NB4 (cell line): ENCODE results near the gene TRDN.
"Not testable (repeated sequence)": the region's sequence is repeated elsewhere in the genome, so short reads cannot be mapped to it uniquely, and the experiment has no call there.

Experiments
- DNase-seq: peaks from one replicate; pipeline ENCODE4 v3.0.0; 2010; ENCODE audit warnings: low read depth
- H3K4me3 ChIP-seq: one replicate; pipeline ENCODE4 v1.5.1; 2011; ENCODE audit warnings: mild to moderate bottlenecking, low read depth, low read length, moderate library complexity
- MYC ChIP-seq: IDR thresholded peaks from 2 replicates; pipeline ENCODE4 v1.6.1; 2011; ENCODE audit warnings: low read depth, low read length
- POLR2A ChIP-seq: IDR thresholded peaks from 2 replicates; pipeline ENCODE4 v1.6.1; 2011; ENCODE audit warnings: mild to moderate bottlenecking; ENCODE audit not compliant: insufficient read length; ENCODE audit errors: extremely low read depth
- TF ChIP-seq, protein P1 (sequence below): IDR thresholded peaks from 2 replicates; pipeline ENCODE4 v1.6.1; 2011; ENCODE audit warnings: low read depth, low read length
- TF ChIP-seq, protein P2 (sequence below): IDR thresholded peaks from one replicate; pipeline ENCODE4 v1.5.1; 2012; ENCODE audit warnings: low read depth, low read length

TRDN gene

DNA sequence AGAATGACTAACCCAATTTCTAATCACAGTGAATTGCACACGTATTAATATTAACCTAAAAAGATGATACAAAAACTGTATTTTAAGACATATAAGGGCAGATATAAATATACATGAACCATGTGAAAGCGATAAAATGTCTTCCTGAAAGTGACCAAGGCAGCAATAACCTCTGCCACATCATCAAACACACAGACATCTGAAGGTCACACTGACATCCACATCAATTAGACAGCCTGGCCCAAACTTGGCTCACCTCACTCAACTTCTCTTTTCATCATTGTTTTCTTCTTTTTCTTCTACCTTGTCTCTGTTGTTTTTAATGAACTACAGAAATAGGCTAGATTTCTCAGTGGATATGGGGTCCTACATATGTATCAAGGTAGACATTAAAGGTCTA is 128.5 kb downstream of the TRDN start:
- no peak for DNase-seq
- TF ChIP-seq, protein P1, sequence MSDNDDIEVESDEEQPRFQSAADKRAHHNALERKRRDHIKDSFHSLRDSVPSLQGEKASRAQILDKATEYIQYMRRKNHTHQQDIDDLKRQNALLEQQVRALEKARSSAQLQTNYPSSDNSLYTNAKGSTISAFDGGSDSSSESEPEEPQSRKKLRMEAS: no peak
- no peak for TF ChIP-seq POLR2A
- TF ChIP-seq, protein P2, sequence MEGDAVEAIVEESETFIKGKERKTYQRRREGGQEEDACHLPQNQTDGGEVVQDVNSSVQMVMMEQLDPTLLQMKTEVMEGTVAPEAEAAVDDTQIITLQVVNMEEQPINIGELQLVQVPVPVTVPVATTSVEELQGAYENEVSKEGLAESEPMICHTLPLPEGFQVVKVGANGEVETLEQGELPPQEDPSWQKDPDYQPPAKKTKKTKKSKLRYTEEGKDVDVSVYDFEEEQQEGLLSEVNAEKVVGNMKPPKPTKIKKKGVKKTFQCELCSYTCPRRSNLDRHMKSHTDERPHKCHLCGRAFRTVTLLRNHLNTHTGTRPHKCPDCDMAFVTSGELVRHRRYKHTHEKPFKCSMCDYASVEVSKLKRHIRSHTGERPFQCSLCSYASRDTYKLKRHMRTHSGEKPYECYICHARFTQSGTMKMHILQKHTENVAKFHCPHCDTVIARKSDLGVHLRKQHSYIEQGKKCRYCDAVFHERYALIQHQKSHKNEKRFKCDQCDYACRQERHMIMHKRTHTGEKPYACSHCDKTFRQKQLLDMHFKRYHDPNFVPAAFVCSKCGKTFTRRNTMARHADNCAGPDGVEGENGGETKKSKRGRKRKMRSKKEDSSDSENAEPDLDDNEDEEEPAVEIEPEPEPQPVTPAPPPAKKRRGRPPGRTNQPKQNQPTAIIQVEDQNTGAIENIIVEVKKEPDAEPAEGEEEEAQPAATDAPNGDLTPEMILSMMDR: no peak
- TF ChIP-seq MYC: no peak
- no peak overlapping the region for H3K4me3 ChIP-seq

DNA sequence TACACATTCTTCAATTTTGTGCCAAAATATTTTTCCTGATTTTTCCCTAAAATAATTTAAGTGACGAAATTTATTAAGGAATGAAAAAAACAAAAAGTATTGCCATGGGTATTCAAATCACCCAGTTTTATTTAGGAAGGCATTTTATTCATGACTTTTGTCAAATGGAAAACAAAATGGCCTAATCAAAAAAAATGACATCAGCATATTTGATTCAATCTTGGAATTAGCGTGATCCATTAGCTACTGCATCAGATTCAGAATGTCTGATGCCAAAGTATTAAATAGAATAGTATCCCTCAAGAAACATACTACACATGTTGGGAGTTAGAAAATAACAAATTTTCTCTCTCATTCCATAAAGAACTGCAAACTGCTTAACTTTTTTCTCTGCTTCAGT is 129.2 kb downstream of the TRDN start:
- TF ChIP-seq POLR2A: no peak
- TF ChIP-seq, protein P1: no peak
- TF ChIP-seq, protein P2: no peak
- TF ChIP-seq MYC: no peak
- no peak overlapping the region for H3K4me3 ChIP-seq
- DNase-seq: no peak

DNA sequence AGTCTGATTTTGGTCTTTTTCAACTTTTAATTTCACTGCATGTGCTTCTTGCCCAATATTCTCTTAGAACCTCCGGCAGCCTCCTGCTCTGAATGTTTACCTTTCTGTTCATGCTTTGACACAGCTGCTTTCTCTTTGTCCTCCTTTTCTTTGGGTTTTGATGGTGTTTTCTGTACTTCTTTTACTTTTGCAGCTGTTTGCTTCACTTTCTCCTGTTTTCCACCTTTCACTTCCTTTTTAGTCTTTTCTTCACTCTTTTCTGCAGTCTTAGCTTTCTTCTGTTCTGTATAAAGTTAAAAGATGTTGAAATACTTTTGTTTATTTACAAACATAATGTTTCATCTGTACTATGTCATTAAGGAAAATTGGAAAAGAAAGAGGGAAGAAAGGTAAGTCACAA is 133.1 kb downstream of the TRDN start:
- DNase-seq: no peak
- no peak overlapping the region for H3K4me3 ChIP-seq
- TF ChIP-seq POLR2A (no peak), MYC (no peak)
- TF ChIP-seq, protein P2: no peak
- TF ChIP-seq, protein P1: no peak

DNA sequence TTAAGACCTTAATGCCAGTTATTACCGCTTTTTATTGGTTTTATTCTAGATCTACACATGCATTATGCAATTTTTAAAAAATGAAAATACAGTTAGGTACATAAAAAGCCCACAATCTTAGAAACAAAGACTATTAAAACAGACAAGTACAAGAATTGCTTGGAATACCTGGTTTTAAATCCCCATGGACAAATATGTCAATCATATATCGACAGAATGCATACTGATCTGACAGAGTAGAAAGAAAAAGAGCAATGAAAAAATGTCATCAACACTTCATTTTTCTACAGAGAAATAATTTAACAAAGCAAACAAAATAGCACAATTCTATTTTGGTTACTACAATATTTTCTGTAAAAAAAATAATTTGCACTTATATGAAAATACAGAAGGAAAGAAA is 139.7 kb downstream of the TRDN start:
- H3K4me3 ChIP-seq: no peak overlapping the region
- TF ChIP-seq POLR2A (no peak), MYC (no peak)
- TF ChIP-seq, protein P2: no peak
- TF ChIP-seq, protein P1: no peak
- DNase-seq: no peak

DNA sequence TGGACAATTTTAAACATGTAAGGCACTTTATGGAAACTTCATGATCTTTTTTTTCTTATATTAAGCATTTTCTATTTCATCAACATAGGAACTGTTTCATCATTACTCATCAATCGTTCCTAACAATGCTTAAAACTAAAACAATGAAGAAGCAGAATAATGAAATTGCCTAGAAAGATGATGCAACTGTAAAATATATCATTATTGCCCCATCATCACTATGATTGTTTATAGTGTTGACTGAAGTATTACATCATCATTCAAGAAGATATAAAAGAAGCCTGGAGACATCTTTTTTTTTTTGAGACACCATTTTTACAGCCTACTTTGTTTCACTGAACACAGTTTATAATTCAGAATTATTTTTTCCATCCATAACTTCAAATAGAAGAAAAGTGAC is 147.2 kb downstream of the TRDN start:
- TF ChIP-seq, protein P1: no peak
- TF ChIP-seq POLR2A (no peak), MYC (no peak)
- TF ChIP-seq, protein P2: no peak
- no peak overlapping the region for H3K4me3 ChIP-seq
- DNase-seq: no peak

DNA sequence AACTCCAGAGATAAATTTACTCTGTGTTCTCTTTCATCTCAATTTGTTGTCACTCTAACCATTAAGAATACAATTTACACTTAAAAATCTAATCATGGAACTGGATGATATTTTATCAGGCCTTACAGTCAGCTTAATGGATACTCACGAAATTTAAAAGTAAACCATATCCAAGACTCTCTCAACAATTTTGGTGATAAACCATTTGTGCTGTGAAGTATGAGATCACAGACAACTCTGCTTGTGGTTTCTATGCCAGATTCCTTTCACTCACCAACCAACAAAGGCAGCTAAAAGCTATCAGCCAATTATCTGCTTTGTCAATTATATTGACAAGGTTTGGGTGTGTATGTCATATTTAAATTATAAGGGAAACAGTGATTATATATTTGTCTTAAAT is 155.8 kb downstream of the TRDN start:
- DNase-seq: no peak
- TF ChIP-seq, protein P2: no peak
- TF ChIP-seq POLR2A: no peak
- TF ChIP-seq, protein P1: no peak
- TF ChIP-seq MYC: no peak

DNA sequence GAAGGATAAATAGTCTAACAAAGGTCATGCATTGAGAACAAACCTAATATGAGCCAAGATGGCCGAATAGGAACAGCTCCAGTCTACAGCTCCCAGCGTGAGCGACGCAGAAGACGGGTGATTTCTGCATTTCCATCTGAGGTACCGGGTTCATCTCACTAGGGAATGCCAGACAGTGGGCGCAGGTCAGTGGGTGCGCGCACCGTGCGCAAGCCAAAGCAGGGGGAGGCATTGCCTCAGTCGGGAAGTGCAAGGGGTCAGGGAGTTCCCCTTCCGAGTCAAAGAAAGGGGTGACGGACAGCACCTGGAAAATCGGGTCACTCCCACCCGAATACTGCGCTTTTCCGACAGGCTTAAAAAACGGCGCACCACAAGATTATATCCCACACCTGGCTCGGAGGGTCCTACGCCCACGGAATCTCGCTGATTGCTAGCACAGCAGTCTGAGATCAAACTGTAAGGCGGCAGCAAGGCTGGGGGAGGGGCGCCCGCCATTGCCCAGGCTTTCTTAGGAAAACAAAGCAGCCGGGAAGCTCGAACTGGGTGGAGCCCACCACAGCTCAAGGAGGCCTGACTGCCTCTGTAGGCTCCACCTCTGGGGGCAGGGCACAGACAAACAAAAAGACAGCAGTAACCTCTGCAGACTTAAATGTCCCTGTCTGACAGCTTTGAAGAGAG is 164.6 kb downstream of the TRDN start:
- not testable (repeated sequence) for H3K4me3 ChIP-seq, DNase-seq

More for the DNA sequence above, 155.8 kb downstream of the TRDN start:
- no peak overlapping the region for H3K4me3 ChIP-seq
